ENCODE results near the gene C14orf93.
A peak's percentile ranks its signal among the peaks of the same experiment; 100 is the strongest.

C14orf93 gene

DNA sequence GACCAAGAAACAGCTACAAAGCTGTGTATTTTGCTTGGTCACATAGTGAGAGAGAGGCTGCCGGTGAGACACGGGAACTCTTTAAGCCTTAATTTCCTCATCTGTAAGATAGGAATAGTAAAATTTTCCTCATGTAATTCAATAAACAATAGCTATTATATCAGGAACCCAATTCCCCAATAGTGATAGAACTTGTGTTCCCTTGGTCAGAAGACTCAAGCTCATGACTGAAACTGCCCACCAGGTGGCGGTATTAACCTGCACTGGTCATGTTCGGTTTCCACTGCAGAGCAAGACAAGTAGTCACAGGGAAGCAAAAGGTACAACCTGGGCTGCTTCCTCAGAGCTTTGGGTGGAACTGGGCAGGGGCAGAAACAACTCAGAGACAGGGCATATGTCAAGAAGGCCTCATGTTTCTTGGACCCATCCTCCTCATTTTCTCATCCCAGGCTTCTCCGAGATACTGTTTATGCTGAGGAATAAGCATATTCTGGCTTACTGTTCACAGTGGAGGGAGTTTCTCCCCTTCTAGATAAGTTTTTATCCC is 23.4 kb downstream of the C14orf93 start:
- DNase-seq = peak; percentile 92

DNA sequence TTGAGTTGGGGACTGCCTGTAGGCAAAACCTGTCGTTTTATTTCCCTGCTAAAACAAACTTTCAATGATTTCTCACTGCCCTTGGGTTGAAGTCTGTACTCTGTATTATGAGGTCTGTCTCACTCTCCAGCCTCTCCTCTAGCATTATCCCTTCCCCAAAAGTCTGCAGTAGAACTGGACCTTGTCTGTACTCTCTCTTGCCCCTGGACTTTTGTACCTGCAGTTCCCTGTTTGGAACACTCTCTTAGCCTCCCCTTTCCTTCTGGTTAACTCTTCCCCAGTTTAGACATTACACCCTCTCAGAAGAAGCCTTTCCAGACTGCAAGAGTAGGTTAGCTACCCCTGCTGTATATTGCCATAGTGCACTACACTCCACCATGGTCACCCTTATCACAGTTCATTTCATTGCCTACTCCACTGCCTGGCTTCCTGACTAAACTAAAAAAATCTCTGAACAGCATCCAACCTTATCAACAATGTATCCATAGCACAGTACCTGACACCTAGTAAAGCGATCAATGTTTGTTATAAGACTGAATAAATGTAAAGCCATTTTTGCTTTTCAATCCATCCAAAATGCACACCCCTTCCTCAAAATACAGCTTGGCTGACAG is 23.9 kb downstream of the C14orf93 start:
- DNase-seq = no peak

DNA sequence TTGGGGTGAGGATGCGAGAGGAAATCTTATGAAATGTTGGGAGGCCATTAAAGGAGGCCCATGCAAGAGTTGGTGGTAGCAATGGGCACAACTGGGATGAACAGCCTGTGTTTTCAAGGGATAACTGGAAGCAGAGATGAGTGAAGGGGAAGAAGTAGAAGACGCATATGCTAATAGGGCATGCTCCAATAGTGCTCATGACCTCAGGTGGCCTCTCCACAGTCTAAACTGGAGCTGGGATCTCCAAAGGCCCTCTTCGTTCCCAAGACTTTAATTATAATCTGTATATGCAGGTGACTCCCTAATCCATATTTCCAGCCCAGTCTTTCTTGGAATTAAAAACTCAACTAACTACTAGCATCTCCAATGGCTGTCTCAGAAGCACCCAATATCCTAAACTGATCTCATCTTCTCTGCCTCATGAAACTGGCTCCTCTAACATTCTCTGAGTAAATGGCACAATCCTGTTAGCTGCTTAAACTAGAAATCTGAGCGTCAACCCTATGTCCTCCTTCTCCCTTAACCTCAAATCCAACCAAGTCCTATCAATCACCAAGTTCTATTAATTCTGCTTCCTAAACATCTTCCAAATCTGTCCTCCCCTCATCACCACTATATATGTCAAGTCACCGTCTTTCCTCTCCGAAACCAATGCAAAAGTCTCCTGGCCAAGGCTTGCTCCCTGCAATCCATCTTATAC is 24.8 kb downstream of the C14orf93 start:
- DNase-seq = no peak

DNA sequence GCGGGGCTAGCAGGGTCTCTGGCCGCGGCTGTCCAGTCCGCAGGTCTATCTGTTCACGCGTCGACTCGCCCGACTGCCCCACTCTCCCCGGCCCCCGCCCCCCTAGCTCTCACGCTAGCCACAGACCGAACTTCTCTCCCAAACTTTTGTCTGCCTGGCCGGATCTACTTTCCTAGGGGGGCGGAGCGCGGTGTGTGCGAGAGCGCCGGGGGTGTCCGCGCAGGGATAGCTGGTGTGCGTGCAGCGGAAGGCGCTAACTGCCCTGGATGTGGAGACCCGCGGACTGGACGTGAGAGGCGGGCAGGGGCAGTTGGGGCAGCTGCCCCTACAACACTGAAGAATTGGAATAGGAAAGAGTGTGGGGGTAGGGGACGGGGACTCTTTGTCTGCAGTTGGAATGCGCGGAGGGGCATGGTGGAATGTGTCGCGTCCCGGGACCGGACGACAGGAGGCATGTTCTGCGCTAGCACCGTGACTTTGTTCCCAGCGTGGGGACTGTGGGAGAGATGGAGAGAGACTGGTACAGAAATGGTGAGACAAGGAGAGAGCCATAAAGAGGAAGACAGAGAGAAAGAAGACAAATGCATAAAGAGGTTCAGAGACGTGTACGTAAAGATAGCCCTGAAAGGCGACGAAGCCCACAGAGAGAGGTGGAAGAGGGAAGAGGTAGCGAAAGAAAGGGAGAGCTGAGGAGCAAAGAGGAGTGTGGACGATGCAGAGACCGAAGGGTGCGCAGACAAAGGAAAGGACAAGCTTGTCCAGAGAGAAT is 27.3 kb downstream of the C14orf93 start, which contains the start of gene AJUBA:
TSS of gene AJUBA (minus strand) at position 75 of the 769 bp plus-strand sequence. CDS start 285 bp downstream, outside the sequence.
- peak; percentile 90 for DNase-seq

DNA sequence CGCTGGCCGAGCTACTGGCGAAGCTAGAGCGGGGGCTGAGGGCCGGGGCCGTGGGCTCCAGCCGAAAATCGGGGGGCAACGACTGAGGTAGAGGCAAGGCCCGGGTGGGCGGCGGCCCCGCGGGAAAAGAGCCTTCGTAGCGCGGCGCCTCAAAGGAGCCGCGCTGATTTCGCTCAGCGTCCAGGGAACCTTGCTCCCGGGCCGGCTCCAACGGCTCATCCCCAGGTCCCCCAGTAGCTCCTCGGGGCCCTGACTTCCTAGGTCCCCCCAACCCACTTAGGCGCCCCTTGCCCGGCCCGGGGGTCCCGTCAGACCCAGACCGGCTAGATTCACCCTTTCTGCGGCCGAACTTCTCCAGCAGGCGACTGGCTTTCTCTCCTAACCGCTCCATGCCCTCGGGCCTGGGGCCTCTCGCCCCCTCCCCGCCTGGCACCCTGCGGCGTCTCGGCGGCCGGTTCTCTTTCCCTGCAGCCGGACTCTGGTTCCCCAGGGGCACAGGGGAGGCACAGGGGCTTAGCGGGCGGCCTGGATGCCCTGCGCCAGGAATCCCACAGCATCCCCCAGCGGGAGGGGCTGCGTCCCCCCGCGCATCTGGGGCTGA is 28.0 kb downstream of the C14orf93 start:
- DNase-seq = no peak

DNA sequence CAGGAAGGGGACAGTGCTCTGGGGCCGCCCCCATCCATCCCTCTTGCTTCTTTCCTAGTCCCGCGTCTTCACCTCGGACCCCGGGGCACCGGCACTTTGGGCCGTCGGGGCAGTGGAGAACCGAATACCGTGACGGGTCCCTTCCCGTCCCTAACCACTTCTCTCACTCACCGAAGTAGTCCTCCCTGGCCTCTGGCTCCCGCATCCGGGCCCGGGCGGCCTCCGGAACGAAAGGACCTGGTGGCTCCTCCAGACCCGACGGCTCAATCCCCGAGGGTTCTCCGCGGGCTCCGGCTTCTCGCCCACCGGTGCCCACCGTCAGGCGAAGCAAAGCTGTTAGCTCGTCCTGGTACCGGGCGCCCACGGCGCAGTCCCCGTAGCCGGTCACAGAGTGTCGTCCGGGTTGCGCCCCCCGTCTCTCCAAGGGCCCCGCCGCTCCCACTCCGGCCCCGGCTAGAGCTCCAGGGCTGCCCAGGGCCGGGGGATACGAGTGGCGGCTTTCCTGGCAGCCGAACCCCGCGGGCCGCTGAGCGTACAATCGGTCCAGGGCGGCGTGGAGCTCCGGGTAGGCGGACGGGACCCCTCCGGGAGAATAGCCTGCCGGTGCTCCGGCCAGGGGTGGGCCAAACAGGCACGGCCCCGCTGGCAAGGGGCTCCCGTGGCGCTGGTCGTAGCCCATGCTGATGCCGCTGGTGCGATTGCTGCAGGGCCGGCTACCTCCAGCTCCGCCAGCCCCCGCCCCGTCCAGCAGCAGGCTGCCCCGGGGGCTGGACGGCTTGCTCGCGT is 28.7 kb downstream of the C14orf93 start:
- no peak for DNase-seq

DNA sequence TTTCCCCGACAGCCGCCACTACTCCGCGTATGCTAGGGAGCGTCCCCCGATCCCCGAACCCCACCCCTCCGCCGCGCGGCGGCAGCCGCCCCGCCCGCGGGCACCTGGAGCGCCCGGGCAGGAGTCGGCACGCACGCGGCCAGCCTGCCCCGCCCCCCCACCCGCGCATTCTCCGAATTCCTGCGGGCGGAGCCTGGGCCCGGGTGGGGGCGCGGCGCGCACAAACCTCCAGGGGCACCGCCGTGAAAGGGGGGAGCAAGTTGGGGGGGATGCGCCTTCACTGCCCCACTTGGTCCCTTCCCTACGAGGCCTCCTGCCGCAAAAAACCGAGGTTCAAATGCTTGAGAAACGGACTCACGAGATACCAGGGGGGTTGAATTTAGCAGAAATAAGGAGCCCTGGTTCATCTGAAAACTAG is 29.3 kb downstream of the C14orf93 start:
- DNase-seq = peak; percentile 20

DNA sequence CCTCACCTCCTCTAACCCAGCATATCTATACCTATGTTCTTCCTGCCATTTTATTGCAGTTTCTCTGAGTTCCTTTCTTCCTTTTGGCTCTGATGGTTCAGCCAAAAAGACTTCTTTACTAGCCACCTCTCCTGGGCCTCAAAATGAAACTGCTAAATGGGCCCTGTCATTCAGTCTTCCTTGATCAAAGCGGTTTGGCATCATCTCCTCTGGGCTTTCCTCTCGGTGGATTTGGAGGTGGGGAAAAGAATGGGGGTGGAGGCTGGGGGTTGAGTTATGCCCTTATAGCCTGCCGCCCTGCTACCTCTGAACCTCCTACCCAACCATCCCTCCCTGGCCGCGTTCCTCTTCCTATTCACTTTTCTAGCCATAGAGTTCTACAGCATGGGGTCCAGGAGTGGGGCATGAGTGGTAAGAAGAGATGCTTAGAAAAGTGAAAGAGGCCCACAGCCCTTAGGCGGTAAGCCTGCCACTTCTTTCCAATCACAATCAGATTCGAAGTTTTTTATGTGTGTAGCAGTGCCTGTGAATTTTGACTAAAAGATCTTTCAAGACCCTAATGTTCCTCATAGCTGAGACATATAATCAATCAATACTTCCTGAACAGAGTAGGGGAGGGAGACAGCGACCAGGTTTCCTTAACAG is 30.1 kb downstream of the C14orf93 start:
- DNase-seq = no peak

DNA sequence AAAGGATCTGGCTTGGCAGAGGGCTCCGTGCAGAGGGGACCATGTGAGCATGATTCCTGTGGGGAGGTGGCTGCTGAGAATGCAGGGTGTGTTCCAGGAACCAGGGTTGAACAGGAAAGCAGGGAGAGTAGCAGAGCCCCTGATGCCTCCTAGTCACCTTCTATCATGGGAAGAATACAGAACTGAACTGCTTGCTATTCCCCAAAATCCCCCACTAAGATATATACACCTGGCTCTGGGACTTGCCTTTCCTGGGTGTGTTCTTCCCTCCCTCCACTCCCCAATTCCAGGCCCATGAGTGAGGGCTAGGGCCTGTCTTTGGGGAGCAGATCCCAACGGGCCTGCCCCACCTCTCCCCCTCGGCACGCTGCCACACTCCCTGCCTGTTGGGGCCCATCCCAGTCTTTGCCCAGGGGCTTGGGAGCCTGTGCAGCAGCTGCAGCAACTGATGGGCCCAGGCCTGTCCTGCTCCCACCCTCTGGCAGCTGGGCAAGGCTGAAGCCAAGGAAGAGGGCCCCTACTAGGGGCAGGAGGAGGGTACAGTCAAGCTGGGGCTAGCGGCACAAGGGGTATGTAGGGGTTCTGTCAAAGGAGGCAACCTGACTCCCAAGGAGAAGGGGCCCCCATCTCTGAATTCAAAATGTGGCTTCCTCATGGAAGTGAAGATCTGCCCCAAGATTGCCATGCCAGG is 30.8 kb downstream of the C14orf93 start:
- no peak for DNase-seq

DNA sequence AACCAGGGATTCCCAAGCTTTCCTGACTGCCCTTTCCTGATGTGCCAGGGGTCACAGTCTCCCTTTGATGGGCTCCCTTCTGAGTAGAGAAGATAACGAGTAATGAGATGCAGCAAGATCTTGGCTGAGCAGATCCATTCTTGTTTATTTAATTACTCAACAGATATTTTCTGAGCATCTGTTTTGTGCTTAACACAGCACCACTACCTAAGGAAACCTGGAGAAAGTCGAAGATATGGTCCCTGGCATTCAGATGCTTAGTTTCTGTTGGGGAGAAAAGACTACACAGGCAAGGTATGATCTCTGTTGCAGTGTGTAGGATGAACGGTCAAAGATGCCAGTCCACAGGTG is 31.5 kb downstream of the C14orf93 start:
- no peak for DNase-seq

DNA sequence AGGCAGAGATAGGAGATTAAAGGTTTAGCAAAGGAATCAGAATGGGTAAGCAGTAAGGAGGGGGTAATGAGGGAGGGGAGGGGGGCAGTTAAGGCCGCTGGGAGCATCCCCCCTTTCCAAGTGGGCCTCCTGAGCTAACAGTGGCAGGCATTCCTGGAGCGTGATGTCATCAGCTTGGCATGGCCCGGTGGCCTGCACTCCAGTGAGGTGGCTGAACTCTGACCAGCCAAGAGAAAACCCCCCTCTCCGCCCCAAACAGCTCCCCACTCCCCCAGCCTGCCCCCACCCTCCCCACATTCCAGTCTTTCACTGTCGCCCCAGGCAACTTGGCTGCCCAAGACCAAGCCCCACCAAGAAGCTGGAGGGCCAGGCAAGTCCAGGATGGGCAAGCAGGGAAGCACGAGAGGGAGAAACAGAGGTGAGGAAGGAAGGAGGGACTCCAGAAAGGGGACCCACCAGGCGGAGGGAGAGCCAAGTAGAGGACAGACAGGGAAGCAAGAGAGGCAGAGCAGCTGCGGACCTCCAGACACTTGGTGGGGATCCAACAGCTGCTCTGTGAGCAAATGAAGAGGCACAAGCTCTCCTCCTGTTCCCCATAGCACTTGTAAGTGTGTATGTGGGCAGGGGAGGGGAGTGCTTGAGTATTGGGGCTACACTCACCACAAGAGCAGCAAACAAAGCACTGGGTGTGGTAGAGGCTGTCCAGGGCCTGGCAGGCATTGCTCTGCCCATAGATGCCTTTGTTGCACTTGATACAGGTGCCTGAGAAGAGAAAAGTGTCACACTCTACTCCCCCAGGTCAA is 32.1 kb downstream of the C14orf93 start:
- DNase-seq = no peak

DNA sequence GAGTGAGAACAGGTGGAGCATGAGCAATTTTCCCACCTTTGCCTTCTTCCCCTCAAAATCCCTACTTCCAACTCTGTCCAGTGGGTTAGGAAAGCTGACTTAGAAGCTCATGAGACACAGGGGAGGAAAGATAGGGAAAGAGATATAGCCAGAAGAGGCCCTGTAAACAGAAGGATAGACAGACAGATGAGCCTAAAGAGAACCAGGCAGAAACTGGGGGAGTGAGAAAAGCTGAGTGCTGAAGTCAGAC is 32.6 kb downstream of the C14orf93 start:
- DNase-seq = no peak

DNA sequence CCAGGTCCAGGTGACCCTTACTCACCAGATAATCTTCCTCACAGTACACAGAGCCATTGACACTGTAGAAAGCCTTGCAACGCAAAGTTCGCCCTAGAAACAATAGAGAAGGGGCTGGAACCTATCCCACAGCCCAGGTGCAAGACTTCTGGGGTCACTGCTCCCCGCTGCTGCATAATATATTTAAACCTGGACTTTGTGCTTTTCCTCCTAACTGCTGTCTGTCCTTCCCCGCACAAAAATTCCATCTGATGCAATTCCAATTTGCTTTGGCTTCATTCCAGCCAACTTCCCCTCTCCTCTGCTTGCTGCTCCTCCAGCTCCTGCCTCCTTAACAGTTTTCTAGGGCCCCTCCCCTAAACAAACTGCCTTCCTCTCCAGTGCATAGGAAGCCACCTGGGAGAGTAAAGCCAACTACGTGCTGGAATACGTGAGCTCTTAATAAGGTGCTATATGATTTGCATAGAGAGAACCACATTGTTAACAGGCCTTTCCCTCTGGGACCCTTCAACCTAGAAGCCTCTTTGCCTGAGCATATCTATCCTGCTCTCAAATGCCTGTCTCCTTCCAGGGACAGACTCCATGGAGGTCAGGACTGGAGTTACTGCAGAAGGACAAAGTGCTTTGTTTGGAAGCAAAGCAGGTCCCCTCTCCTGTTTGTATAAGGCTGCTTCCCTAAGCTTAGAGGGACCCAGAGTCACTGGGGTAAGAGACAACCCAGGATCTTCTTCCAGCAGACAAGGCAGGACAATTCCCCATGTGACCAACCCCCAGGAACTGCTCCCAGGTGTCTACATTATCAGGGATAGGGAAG is 33.1 kb downstream of the C14orf93 start:
- no peak for DNase-seq

DNA sequence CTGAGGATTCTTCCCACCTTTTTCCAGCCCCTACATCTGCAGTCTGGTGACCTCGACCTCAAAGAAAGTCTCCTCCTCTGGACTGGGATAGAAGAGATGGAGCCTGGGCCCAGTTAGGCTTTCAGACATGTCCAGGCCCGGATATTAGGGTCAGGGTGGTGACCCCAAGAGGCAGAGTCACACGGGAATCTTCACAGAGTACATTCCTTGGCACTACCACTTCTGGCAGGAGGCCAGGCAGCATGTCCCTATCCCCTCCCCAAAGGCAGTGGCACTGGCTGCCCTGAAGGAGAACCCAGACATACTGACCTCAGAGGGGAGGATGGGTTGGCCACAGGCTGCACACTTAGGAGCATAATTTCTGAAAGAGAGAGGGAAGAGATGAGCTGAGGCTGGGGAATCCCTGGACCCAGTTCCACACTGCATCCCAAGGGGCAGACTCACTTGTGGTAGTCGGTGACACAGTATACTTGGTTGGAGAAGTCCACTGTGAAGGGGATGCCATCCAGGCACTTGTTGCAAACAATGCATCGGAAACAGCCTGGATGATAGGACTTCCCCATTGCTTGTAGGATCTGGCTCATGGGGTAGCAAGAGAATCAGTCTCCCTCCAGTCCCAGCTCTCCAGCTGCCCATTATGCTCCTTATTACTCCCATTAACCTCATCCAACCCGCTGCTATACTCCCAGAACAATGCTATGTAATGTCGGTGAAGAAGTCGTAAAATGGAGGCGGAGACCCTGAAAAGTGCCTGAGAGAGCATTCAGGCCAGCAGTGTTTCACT is 35.2 kb downstream of the C14orf93 start:
- DNase-seq = no peak

DNA sequence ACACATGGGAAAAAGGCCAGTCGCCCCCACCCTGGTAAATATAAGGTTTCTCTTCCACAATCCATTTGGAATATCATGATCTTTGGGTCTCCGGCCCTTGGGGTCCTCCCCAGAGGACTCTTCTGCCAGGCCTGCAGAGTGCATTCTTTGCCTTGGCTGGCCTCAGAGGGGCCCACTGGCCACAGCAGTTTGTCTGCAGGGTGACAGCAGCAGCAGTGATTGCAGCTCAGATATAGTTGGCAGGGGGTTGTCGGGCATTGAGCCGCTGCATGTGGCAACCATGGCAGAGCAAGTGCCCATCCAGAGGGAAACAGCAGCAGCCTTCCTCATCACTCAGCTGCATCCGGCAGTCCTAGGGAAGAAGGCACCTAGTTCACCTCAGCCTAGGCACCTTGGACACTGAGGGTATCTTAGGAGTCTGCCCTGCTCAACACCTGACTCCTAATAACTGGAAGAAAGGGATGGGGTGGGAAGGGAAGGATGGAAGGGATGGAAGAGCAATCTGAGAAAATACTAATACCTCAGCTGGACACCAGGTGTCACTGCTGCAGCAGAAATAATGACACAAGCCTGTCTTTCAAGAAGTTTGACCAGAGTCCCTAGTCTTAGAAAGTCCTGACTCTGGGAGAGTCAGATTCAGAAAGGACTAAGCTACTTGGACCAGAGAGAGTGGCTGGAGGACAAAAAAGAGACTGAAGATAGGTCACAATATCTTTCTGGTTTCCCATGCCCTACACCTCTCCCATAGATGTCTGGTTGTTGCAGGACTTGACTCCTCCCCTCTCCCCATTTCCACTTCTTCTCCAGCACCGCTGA is 36.5 kb downstream of the C14orf93 start:
- peak; percentile 73 for DNase-seq

DNA sequence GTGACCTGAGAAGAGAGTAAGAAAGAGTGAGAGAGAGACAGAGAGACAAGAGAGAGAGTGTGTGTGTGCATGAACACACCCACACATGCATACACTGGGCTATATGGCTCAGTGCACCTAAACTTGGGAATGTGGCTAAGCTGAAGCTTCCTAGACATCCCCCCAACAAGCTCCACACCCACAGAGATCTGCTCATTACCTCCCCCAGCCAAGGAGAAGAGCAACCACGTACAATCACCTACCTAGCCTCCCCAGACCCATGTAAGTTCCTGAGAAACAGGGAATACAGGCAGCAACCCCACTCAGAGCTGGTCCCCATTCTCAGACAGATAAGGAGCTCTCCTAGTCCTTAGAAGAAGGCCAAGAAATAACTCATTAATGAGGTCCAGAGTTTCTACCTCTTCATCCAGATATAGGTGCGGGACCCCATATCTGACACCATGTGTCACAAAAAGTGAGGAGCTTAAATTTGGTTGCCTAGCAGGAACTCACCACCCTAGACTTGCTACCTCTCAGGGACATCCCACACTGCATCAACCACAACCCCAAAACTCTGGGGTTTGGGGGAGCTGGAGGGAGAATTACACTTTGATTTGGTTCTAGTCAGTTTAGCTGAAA is 37.5 kb downstream of the C14orf93 start:
- DNase-seq = no peak

DNA sequence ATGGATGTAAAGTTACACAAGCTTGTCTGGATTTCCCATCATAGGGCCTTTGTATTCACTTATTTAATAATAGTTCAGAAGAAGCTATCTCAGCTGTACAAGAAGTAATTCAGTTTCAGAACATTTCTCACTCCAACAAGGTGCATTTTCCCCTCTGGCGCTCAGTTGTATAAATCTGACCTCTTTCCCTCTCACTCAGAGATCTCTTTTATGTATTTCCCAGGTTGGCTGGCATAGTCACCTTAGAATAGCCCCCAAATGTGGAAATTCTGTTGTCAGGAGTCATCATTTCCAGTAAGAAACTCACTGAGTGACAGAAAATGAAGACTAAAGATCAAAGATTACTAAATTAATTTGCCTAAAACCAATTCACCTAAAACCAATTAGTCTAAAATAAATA is 38.8 kb downstream of the C14orf93 start:
- DNase-seq = no peak
